Body of pancreas (tissue), 4 donors: ENCODE results near the gene KHDRBS2.

Experiments
- POLR2A ChIP-seq, 3 donors: fragments of 450-650 bp; IDR thresholded peaks; one replicate each; pipeline ENCODE4 v1.6.1; 2016; ENCODE audit warnings: antibody characterized with exemption in 3 of 3, mild to moderate bottlenecking in 2 of 3
- TF ChIP-seq, protein P1 (sequence below), 7 experiments: fragments of 450-650 bp in 4 of 7; fragments of 200-600 bp in 3 of 7; sonication (generic) in 3 of 7; IDR thresholded peaks; one replicate each; pipeline ENCODE4 v1.5.1; 2016 to 2019; ENCODE audit warnings: antibody characterized with exemption in 7 of 7

DNA sequence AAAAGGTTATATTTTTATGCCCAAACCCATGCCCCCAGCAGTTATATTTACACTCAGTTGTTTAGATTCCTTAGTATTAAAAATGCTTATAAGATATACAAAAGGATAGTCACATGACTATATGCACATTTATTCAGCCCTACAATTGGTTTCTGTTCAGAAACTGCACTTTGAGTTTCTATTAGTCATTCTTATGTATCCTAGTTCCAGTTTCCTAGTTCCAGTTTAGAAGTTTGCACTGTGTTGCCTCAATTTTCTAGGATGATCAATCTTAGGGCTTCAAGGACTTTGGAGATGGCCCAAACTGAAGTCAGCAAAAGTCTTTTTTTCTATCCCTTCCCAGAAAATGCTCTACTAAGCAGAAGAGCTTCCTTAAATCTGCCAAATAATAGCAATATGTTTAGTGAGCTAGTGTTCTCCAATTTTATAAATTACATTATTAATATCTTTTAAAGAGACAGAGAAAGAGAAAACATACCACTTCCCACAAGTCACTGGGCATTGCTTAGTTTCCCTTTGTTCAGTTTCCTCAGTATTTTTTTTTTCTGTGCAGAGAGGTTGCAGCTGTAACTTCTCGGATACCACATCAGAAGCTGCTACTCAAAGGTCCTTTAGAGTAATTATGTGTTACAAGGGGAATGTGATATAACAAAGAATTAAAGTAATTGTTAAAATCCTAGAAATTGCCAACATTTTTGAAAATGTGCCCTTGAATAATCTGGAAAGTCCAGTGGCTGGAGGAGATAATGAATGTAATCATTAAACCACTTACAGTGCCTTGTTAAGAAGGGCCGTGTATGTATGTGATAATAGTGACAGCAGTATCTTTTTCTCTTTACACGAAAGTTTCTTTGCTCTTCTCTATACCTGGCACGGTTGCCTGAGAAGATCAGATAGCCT is 138.8 kb downstream of the KHDRBS2 start:
- TF ChIP-seq, protein P1, sequence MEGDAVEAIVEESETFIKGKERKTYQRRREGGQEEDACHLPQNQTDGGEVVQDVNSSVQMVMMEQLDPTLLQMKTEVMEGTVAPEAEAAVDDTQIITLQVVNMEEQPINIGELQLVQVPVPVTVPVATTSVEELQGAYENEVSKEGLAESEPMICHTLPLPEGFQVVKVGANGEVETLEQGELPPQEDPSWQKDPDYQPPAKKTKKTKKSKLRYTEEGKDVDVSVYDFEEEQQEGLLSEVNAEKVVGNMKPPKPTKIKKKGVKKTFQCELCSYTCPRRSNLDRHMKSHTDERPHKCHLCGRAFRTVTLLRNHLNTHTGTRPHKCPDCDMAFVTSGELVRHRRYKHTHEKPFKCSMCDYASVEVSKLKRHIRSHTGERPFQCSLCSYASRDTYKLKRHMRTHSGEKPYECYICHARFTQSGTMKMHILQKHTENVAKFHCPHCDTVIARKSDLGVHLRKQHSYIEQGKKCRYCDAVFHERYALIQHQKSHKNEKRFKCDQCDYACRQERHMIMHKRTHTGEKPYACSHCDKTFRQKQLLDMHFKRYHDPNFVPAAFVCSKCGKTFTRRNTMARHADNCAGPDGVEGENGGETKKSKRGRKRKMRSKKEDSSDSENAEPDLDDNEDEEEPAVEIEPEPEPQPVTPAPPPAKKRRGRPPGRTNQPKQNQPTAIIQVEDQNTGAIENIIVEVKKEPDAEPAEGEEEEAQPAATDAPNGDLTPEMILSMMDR (IDR thresholded peaks at IDR 0.05): no peak
- no peak for TF ChIP-seq POLR2A (IDR thresholded peaks at IDR 0.05)
